GM23248 (cell line): ENCODE results near the gene FYTTD1.

Source experiments
- EZH2 ChIP-seq: fragments of 200-600 bp; sonication (generic); IDR thresholded peaks from 2 replicates; pipeline ENCODE4 v1.6.1; 2018; ENCODE audit warnings: antibody characterized with exemption, mild to moderate bottlenecking; ENCODE audit not compliant: insufficient read depth, poor library complexity, severe bottlenecking
- EZH2phosphoT487 ChIP-seq: fragments of 200-600 bp; sonication (generic); IDR thresholded peaks from 2 replicates; pipeline ENCODE4 v1.6.1; 2018; ENCODE audit warnings: antibody characterized with exemption, moderate library complexity, mild to moderate bottlenecking, low read depth; ENCODE audit not compliant: insufficient read depth

- TF ChIP-seq EZH2phosphoT487 (no peak), EZH2 (no peak)
These were observed 49.6 kb upstream of the FYTTD1 start for GRCh38 chr3:197700095-197700494.
